ENCODE measurements around the gene FAM13A. TPM values are rescaled to one million over a fixed set of nuclear protein-coding genes. Genes with fewer than 3 reads are reported as not detected.
"Not testable (repeated sequence)": the region's sequence is repeated elsewhere in the genome, so short reads cannot be mapped to it uniquely, and the experiment has no call there.

FAM13A gene
- total RNA-seq, 1 donor from 2014 or later: 51.2 TPM

DNA sequence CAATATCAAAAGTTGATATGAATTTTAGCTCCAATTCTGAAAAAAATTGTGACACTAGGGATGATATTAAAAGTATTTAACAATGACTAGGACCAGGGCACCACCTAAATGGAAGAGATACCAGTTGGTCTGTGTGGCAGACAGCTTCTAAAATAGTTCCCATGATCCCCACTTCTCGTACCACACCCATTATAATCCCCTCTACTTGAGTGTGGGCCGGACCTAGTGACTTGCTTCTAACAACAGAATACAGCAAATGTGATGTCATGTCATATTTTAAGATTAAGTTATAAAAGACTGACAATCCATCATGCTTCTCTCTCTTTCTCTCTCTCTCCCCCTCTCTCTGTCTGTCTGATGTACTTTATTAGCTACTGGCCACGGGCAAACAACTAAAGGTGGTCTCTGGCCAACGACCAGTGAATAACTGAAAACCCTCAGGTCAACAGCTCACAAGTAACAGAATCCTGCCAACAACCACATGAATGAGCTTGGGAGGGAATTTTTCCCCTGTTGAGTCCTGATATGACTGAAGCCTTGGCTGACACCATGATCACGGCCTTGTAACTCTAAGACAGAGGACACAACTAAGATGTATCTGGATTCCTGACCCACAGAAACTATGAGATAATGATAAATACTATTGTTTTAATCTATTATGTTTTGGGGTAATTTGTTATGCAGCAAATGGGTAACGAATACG, 34.4 kb downstream of the FAM13A start:
- H3K27ac Mint-ChIP-seq (ENCODE audit: unreplicated experiment): no peak overlapping the region
- no peaks in the 10 kb centered on the region for H3K36me3 Mint-ChIP-seq (ENCODE audit: unreplicated experiment)

DNA sequence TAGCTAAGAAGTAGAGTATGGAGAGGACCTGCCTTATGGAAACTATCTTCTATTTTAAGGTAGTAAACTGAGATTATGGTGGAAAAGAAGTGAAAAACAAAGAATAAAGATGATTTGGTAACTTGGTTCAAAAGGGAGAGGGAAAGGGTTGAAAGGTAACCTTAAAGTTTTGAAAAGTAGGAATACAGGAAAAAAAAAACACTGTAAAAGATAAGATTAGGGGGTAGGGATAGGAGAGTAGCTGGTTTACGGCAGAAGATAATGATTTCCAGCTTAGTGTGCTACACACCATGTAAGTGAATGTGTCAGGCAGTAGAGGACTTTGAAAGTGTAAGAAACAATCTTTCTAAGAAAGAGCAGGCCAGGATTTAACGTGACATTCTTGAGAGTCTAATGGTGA, 35.3 kb downstream of the FAM13A start:
- H3K9me3 Mint-ChIP-seq (ENCODE audit: unreplicated experiment): no peaks in the 10 kb centered on the region
- H3K4me1 Mint-ChIP-seq (ENCODE audit: low read depth, unreplicated experiment): peaks cover 3% of the 10 kb centered on the region
- H3K4me3 Mint-ChIP-seq (ENCODE audit: unreplicated experiment): no peak overlapping the region
- TF ChIP-seq, protein P1, sequence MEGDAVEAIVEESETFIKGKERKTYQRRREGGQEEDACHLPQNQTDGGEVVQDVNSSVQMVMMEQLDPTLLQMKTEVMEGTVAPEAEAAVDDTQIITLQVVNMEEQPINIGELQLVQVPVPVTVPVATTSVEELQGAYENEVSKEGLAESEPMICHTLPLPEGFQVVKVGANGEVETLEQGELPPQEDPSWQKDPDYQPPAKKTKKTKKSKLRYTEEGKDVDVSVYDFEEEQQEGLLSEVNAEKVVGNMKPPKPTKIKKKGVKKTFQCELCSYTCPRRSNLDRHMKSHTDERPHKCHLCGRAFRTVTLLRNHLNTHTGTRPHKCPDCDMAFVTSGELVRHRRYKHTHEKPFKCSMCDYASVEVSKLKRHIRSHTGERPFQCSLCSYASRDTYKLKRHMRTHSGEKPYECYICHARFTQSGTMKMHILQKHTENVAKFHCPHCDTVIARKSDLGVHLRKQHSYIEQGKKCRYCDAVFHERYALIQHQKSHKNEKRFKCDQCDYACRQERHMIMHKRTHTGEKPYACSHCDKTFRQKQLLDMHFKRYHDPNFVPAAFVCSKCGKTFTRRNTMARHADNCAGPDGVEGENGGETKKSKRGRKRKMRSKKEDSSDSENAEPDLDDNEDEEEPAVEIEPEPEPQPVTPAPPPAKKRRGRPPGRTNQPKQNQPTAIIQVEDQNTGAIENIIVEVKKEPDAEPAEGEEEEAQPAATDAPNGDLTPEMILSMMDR (IDR thresholded peaks at IDR 0.05; ENCODE audit: partially characterized antibody, unreplicated experiment): no peak
- no peak for DNase-seq
- H3K27me3 Mint-ChIP-seq (ENCODE audit: unreplicated experiment): no peaks in the 10 kb centered on the region
- no peak overlapping the region for H3K27ac Mint-ChIP-seq (ENCODE audit: unreplicated experiment)
- H3K36me3 Mint-ChIP-seq (ENCODE audit: unreplicated experiment): no peaks in the 10 kb centered on the region

More for the DNA sequence above, 34.4 kb downstream of the FAM13A start:
- Mint-ChIP-seq H3K4me1 (ENCODE audit: low read depth, unreplicated experiment) (peaks cover 3% of the 10 kb centered on the region), H3K4me3 (ENCODE audit: unreplicated experiment) (no peak overlapping the region), H3K9me3 (ENCODE audit: unreplicated experiment) (no peaks in the 10 kb centered on the region), H3K27me3 (ENCODE audit: unreplicated experiment) (no peaks in the 10 kb centered on the region)
- DNase-seq: no peak
- TF ChIP-seq, protein P1 (IDR thresholded peaks at IDR 0.05; ENCODE audit: partially characterized antibody, unreplicated experiment): no peak

DNA sequence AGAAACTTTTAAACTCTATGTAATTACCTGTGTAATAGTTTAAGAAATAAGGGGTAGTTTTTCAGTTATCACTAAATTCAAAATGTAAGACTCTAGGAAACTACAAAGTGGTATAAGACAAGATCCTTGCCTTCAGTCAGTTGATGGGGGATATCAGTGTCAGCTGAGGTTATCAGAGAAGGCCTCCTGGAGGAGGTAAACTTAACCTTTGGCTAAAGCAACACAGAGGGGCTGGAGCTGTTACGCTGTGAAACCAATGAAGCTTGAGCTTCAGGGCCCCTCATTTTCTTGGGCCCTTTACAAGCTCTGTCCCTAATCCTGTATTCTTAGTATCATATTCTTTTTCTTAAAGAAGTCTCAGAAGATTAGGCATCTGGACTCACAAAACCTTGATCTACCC, 35.9 kb downstream of the FAM13A start:
- Mint-ChIP-seq H3K4me3 (ENCODE audit: unreplicated experiment) (no peak overlapping the region), H3K27ac (ENCODE audit: unreplicated experiment) (no peak overlapping the region), H3K27me3 (ENCODE audit: unreplicated experiment) (no peaks in the 10 kb centered on the region), H3K36me3 (ENCODE audit: unreplicated experiment) (no peaks in the 10 kb centered on the region), H3K9me3 (ENCODE audit: unreplicated experiment) (no peaks in the 10 kb centered on the region), H3K4me1 (ENCODE audit: low read depth, unreplicated experiment) (peaks cover 3% of the 10 kb centered on the region)
- TF ChIP-seq, protein P1 (IDR thresholded peaks at IDR 0.05; ENCODE audit: partially characterized antibody, unreplicated experiment): no peak
- no peak for DNase-seq

DNA sequence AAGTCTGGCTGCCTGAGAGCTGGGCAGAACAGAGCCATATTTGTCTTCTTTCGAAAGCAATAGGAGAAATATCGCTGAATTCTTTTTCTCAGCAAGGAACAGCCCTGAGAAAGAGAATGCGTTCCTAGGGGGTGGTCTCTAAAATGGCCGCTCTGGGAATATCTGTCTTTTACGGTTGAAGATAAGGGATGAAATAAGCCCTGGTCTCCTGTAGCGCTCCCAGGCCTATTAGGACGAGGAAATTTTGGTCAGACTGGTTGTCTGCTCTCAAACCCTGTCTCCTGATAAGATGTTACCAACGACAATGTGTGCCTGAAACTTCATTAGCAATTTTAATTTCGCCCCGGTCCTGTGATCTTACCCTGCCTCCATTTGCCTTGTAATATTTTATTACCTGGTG, 42.1 kb downstream of the FAM13A start:
- H3K27ac Mint-ChIP-seq (ENCODE audit: unreplicated experiment); H3K27me3 Mint-ChIP-seq (ENCODE audit: unreplicated experiment); DNase-seq; H3K4me3 Mint-ChIP-seq (ENCODE audit: unreplicated experiment); H3K9me3 Mint-ChIP-seq (ENCODE audit: unreplicated experiment); H3K4me1 Mint-ChIP-seq (ENCODE audit: low read depth, unreplicated experiment): not testable (repeated sequence)
- H3K36me3 Mint-ChIP-seq (ENCODE audit: unreplicated experiment): peaks cover 17% of the 10 kb centered on the region

DNA sequence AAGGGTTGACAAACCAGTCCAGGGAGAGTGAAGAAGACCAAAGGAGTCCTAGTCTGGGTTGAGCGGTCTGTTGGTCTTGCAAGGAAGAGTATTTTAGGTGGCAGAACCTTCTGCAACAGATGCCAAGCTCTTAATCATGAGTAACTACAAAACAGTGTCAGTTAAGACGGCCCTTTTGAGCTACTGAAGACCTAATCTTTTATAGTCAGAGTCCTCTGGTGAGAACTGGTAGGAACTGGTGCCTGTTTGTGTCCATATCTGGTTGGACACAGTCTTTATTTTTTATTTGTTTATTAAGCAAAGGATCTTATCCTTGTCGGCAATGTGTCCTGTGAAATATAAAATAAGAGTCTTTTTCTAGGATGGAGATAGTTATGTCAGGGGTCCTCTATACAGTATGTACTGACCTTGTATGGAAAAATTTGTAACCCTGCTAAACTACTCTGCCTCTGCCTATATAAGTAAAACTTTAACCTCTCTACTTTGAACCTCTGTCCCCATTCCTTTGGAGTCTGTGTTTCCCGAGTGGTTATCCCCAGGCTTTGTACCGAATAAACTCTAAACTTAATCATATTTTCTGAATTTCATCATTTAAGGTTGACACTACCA, 47.1 kb downstream of the FAM13A start:
- Mint-ChIP-seq H3K4me3 (ENCODE audit: unreplicated experiment) (no peak overlapping the region), H3K4me1 (ENCODE audit: low read depth, unreplicated experiment) (no peaks in the 10 kb centered on the region), H3K27ac (ENCODE audit: unreplicated experiment) (no peak overlapping the region), H3K9me3 (ENCODE audit: unreplicated experiment) (no peaks in the 10 kb centered on the region), H3K36me3 (ENCODE audit: unreplicated experiment) (peaks cover 16% of the 10 kb centered on the region), H3K27me3 (ENCODE audit: unreplicated experiment) (peaks cover 3% of the 10 kb centered on the region)
- no peak for DNase-seq
- TF ChIP-seq, protein P1 (IDR thresholded peaks at IDR 0.05; ENCODE audit: partially characterized antibody, unreplicated experiment): no peak
